Duodenal mucosa (tissue), 2 donors: Measurements from ENCODE around the gene ITGA5.

Experiments
- H3K27ac ChIP-seq: one replicate; pipeline ENCODE4 v1.7.0; 2013; ENCODE audit warnings: low read depth, low read length
- H3K27me3 ChIP-seq, 2 donors: one replicate each; pipeline ENCODE4 v1.7.0; 2013; ENCODE audit warnings: low read length in 2 of 2, control low read depth in 1 of 2; ENCODE audit not compliant: insufficient read depth in 2 of 2, control insufficient read depth in 1 of 2
- H3K36me3 ChIP-seq, 2 donors: one replicate each; pipeline ENCODE4 v1.7.0; 2013; ENCODE audit warnings: low read length in 2 of 2, control low read depth in 1 of 2; ENCODE audit not compliant: insufficient read depth in 2 of 2, control insufficient read depth in 1 of 2
- H3K4me1 ChIP-seq, 2 donors: one replicate each; pipeline ENCODE4 v1.7.0; 2013; ENCODE audit warnings: low read length in 2 of 2, control low read depth in 1 of 2; ENCODE audit not compliant: insufficient read depth in 2 of 2, control insufficient read depth in 1 of 2
- H3K4me3 ChIP-seq, 2 donors: one replicate each; pipeline ENCODE4 v1.7.0; 2013; ENCODE audit warnings: low read length in 2 of 2, low read depth in 1 of 2
- H3K9ac ChIP-seq, 2 donors: one replicate each; pipeline ENCODE4 v1.7.0; 2013; ENCODE audit warnings: low read length in 2 of 2, low read depth in 1 of 2
- H3K9me3 ChIP-seq, 2 donors: one replicate each; pipeline ENCODE4 v1.7.0; 2013; ENCODE audit warnings: low read length in 2 of 2, control low read depth in 1 of 2; ENCODE audit not compliant: control insufficient read depth in 1 of 2

Gene ITGA5

DNA sequence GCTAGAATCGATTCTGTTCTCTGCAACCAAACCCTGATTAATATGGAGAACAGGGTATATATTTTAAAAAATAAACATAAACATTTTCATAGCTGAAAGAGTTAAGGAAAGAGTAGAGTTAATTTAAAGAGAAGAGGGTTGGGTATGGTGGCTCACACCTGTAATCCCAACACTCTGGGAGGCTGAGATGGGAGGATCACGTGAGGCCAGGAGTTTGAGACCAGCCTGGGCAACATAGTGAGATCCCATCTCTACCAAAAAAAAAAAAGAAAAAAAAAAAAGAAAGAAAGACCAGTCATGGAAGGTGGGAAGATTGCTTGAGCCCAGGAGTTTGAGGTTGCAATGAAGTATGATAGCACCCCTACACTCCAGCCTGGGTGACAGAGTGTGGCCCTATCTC is 28.9 kb upstream of the ITGA5 start:
- Histone ChIP-seq H3K9me3 (no peaks in the 10 kb centered on the region), H3K4me1 (no peaks in the 10 kb centered on the region), H3K9ac (no peak overlapping the region), H3K36me3 (no peaks in the 10 kb centered on the region), H3K4me3 (no peak overlapping the region), H3K27me3 (no peaks in the 10 kb centered on the region), H3K27ac (no peak overlapping the region)

DNA sequence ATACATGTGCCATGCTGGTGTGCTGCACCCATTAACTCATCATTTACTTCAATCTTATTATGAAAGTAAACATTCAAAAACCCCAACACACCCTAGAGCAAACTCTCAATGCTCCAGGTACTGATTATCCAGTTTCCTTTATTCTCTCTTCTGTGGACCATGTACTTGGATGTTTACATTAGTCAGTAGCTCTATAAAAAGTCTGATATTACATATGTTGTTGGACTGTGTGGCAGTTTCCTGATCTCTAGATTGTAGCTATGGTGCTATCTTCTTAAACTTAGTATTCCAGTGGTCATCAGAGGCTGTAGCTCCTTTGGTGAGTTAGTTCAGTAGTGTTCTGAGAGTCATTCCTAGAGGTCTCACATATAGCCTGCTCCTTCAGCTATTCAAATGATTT is 25.1 kb upstream of the ITGA5 start:
- Histone ChIP-seq H3K4me1 (no peaks in the 10 kb centered on the region), H3K9ac (no peak overlapping the region), H3K9me3 (no peaks in the 10 kb centered on the region), H3K27ac (no peak overlapping the region), H3K36me3 (no peaks in the 10 kb centered on the region), H3K27me3 (no peaks in the 10 kb centered on the region), H3K4me3 (no peak overlapping the region)

DNA sequence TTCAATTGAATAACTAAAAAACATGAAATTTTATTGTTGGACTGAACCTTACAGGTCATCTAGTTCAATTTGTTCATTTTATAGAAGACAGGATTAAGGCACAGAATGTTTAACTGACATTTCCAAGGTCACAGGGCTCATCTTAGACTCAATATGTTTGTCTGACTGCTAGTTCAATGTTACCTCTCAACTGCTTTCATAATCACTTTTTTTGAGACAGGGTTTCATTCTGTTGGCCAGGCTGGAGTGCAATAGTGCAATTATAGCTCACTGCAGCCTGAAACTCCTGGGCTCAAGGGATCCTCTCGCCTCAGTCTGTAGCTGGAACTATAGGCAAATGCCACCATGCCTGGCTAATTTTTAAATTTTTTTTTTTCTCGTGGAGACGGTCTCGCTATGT is 24.4 kb upstream of the ITGA5 start:
- Histone ChIP-seq H3K27me3 (no peaks in the 10 kb centered on the region), H3K36me3 (no peaks in the 10 kb centered on the region), H3K4me3 (no peak overlapping the region), H3K9me3 (no peaks in the 10 kb centered on the region), H3K4me1 (no peaks in the 10 kb centered on the region), H3K9ac (no peak overlapping the region), H3K27ac (no peak overlapping the region)

DNA sequence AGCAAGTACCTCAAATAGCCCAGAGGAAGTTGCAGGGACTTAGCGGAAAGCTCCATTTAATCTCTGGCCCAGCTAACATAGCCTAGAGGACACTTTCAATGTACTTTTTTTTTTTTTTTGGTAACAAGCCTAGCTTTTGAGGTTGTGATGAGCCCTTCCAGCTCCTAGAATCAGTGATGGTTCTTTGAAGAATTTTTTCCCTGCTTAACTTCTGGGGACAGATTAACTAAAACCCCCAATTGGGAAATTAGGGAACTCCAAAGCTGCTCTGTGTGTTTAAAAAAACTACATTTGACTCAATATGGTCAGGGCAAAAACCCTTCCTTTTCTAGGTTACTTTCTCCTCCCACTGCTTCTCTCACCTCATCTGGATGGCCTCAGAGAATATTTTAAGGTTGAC is 23.9 kb upstream of the ITGA5 start:
- Histone ChIP-seq H3K4me1 (no peaks in the 10 kb centered on the region), H3K9me3 (no peaks in the 10 kb centered on the region), H3K4me3 (no peak overlapping the region), H3K36me3 (no peaks in the 10 kb centered on the region), H3K27ac (no peak overlapping the region), H3K9ac (no peak overlapping the region), H3K27me3 (no peaks in the 10 kb centered on the region)

DNA sequence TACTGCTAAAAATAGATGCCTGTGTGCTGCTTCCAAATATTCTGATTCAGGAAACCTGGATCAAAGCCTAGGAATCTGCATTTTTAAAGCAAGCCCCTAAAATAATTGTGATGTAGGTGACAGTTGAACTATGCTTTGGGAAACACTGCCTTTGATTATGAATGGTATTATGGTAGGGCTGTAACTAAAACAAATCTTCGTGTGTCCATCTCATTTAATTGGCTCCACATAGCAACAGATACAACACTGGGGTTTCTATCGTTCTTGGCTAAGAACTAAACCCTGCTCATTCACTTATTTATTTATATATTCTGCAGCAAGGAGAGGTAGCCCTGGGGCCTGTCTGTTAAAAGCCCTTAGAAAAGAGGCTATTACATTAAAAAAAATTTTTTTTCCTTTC is 23.0 kb upstream of the ITGA5 start:
- no peaks in the 10 kb centered on the region for H3K9me3 ChIP-seq
- no peaks in the 10 kb centered on the region for H3K4me1 ChIP-seq
- no peak overlapping the region for H3K27ac ChIP-seq
- no peak overlapping the region for H3K4me3 ChIP-seq
- no peaks in the 10 kb centered on the region for H3K36me3 ChIP-seq
- H3K27me3 ChIP-seq: no peaks in the 10 kb centered on the region
- H3K9ac ChIP-seq: no peak overlapping the region

DNA sequence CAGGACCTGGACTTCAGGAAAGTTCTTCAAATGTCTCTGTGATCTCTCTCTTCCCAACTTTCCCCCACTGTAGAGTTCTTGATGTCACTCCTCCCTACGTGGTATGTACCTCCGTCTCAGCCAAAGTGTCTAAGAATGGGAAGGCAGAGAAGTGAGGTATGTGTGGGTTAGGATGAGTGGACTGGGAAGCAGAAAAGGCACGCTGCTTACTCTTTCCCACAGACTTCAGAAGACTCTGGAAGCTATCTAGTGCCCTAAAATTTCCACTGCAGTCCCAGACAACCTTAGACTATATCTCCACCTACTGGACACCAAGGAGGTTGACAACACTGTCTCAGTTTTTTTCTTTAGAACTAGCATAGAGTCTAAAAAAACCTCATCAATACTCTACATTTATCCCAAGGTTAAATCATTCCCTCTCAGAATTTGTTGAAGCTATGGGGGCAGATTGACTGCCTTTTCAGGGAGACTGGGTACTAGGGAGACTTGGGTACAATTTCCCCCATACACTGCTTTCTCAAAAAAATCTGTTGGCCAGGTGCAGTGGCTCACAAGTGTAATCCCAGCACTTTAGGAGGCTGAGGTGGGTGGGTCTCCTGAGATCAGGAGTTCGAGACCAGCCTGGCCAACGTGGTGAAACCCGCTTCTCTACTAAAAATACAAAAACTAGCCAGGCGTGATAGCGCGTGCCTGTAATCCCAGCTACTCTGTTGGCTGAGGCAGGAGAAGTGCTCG is 20.6 kb upstream of the ITGA5 start:
- Histone ChIP-seq H3K9ac (no peak overlapping the region), H3K27me3 (no peaks in the 10 kb centered on the region), H3K4me1 (no peaks in the 10 kb centered on the region), H3K4me3 (no peak overlapping the region), H3K9me3 (no peaks in the 10 kb centered on the region), H3K36me3 (no peaks in the 10 kb centered on the region), H3K27ac (no peak overlapping the region)

DNA sequence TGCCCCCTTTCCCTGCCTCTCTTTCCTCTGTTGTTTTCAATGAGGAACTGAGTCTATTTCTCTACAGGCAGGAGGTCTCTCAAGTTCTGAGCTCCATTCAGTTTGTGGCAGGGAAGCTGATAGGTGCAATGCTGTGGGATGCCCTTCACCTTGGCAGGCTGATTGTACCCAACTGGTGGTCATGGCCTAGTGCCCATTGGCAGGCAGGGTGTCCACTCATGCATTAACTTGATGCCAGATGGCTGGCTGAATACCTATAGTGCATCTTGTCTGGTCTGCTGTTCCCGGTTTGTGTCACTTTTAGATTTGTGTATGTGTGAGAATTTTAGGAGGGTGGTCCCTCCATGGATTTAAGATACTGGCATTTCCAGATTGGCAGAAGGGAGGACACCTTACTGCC is 20.0 kb upstream of the ITGA5 start:
- no peaks in the 10 kb centered on the region for H3K9me3 ChIP-seq
- no peak overlapping the region for H3K4me3 ChIP-seq
- no peaks in the 10 kb centered on the region for H3K4me1 ChIP-seq
- no peaks in the 10 kb centered on the region for H3K36me3 ChIP-seq
- H3K9ac ChIP-seq: no peak overlapping the region
- H3K27me3 ChIP-seq: no peaks in the 10 kb centered on the region
- no peak overlapping the region for H3K27ac ChIP-seq

DNA sequence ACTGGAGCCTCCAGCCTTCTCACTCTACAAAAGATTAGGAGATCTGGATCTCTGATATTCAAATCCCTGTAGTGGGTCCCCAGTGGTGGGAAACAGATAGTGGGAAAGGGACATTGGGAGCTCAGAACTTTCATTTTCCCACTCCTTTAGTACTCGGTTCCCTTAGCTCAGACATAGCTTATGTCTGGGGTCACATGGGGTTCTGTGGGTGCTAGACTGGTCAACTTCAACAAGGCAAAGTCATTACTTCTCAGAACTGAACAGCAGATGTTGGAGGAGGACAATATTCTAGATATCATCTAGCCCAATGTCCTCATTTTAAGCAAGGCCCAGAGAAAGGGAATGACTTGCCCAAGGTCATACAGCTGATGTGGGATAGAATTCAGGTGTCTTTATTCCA is 19.5 kb upstream of the ITGA5 start:
- Histone ChIP-seq H3K9me3 (no peaks in the 10 kb centered on the region), H3K36me3 (no peaks in the 10 kb centered on the region), H3K27me3 (no peaks in the 10 kb centered on the region), H3K27ac (no peak overlapping the region), H3K9ac (no peak overlapping the region), H3K4me3 (no peak overlapping the region), H3K4me1 (no peaks in the 10 kb centered on the region)

DNA sequence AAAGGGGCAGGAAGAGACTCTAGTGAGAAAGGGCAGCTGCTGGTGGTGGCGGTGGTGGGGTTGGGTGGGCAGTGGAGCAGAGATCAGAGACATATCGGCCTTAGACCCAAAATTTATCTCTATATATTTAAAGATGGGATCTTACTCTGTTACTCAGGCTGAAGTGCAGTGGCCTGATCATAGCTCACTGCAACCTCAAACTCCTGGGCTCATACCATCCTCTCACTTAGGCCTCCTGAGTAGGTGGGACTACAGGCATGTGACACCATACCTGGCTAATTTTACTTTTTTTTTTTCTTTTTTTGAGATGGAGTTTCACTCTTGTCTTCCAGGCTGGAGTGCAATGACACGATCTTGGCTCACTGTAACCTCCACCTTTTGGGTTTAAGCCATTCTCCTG is 18.6 kb upstream of the ITGA5 start:
- peaks cover 0 to 2% of the 10 kb centered on the region in 2 donors for H3K27me3 ChIP-seq
- no peak overlapping the region for H3K9ac ChIP-seq
- H3K4me1 ChIP-seq: no peaks in the 10 kb centered on the region
- no peaks in the 10 kb centered on the region for H3K9me3 ChIP-seq
- no peak overlapping the region for H3K4me3 ChIP-seq
- H3K27ac ChIP-seq: no peak overlapping the region
- no peaks in the 10 kb centered on the region for H3K36me3 ChIP-seq

DNA sequence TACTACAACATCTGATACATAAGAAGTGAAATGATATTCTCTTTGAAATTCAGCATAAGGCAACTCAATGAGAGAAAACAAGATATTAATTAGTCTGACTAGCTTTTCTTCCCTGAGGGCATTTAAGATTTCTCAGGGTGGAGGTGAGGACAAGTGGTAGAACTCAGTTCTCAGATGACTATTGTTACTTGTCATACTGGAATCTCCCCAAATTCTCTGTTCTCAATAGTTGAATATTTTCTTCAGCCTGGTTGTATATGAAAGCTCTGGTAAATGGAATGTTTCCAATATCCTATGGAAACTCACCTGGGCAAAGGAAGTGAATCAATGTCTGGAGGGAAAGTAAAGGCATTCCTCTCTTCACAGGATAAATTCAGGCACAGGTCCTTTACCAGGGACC is 18.2 kb upstream of the ITGA5 start:
- Histone ChIP-seq H3K36me3 (no peaks in the 10 kb centered on the region), H3K9me3 (no peaks in the 10 kb centered on the region), H3K9ac (no peak overlapping the region), H3K27ac (no peak overlapping the region), H3K27me3 (peaks cover 0 to 4% of the 10 kb centered on the region in 2 donors), H3K4me1 (no peaks in the 10 kb centered on the region), H3K4me3 (no peak overlapping the region)

DNA sequence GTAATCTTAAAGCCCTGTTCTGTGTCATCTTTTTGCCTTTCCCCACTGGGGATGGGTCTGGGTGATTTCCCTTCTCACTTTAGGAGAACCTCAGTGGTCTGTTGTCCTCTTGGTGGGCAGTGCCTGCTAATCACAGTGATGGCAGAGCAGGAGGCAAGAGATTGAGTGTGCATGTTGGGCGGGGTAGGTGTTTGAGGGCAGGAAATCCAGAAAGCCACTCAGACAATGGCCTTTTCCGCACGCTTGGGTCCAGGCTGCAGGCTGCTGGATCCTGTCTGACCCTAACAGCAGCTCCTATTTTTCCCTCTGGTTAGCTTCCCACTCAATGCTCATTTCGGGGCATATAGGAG is 13.7 kb upstream of the ITGA5 start:
- Histone ChIP-seq H3K36me3 (no peaks in the 10 kb centered on the region), H3K9me3 (no peaks in the 10 kb centered on the region), H3K4me3 (no peak overlapping the region), H3K27me3 (peaks cover 4% of the 10 kb centered on the region in 2 donors), H3K27ac (peak overlapping the region; percentile 37), H3K4me1 (peaks cover 0 to 8% of the 10 kb centered on the region in 2 donors), H3K9ac (no peak overlapping the region)
